Stimulated activated CD4-positive, alpha-beta T cell treated with anti-CD3 and anti-CD28 coated beads, Interleukin-1b, Interleukin-23, amount 100 ng/mL, for 24 hours (primary cell): ENCODE measurements around the gene GRHL3.

Source experiments
- DNase-seq, 4 experiments: peaks; one replicate each; pipeline ENCODE4 v3.0.0-alpha.2; 2020; ENCODE audit warnings: low read depth in 4 of 4, low spot score in 1 of 4

The GRHL3 gene

DNA sequence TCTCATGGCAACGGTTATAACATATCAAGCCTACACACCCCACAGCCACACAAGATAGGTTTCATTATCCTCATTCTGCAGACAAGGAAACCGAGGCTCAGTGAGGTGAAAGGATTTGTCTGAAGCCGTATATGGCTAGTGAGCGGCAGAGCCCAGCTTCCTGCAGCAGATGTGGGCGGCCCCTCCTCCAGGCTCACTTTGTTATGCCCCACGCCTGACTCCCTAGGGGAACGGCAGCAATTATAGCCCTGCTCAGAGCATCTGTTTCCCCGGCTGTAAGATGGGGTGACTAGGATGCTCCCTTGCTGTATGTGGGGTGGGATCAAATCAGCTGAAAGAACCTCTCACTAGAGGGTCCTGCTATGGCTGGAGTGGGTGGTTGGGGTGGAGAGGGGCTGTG, 22.1 kb downstream of the GRHL3 start:
- no peak for DNase-seq

DNA sequence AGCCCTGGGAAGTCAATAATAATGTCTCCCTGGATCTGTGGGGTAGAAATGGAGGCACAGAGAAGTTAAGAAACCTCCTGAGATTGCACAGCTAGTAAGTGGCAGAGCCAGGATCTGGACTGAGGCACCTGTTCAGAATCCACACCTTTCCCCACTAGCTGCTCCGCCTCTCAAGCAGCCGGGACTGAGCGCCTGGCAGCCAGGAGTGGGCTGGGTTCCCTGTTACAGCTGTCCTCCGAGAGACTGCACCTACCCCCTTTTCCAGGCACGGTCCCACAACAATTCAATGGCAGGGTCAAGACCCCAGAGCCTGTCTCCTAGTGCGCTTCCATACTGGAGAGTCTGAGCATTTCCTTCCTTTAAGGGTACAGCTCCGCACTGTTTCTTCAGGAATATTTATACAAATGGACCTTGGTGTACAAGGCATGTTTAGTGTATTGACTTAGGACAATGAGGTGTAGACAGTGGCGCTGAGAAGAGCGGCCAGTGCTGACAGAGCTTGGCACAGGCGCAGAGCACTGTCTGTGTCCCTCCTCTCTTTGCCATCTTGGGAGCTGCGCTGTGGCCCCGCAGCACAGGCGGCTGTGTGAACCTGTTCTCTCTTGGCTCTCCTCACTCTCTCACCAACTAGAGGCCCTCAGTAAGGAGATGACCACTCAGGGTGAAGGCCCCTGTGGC, 24.4 kb downstream of the GRHL3 start:
- DNase-seq = no peak

DNA sequence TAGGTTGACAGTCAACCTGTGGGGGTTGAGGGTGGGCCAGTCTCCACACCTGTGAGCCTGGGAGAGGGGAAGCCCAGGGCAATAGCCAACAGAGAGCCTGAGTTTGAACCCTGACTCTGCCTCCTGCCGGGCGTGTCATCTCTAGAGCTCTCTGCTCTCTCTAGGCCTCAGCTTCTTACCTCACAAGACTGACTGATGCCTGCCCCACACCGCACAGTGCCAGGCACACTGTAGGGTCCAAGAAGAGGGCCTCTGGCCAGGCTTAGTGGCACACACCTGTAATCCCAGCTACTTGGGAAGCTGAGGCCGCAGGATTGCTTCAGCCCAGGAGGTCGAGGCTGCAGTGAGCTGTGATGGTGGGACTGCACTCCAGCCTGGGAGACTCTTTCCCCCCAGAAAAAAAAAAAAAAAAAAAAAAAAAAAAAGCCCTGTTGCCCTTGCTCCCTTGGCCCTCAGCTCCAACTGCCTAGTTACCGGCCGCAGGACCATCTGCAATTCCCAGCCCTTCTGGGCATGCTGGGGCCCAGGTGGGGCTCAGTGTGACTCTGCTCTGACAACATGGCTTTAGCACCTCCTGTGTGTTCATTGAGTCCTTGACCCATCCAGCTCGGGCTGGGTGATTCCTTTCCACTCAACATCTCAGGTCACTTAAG, 25.1 kb downstream of the GRHL3 start:
- DNase-seq = no peak

DNA sequence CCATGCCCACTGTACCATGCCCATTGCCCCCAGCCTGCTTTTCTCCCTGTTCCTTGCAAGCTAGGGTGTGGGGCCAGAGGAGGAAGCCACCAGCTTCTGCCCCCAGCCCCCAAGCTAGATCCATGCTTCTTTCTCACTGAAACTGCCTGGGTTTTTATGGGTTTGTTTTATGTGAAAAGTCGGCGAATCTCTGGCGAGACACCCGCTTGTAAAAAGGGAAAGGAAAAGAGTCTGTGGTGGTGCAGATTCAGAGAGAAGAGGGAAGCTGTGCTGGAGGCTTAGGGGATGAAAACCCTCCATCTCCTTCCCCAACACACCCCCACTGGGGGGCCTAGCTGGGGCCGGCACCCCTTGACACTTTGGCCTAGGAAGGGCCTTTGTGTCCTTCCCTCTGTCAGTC, 26.2 kb downstream of the GRHL3 start:
- no peak for DNase-seq

DNA sequence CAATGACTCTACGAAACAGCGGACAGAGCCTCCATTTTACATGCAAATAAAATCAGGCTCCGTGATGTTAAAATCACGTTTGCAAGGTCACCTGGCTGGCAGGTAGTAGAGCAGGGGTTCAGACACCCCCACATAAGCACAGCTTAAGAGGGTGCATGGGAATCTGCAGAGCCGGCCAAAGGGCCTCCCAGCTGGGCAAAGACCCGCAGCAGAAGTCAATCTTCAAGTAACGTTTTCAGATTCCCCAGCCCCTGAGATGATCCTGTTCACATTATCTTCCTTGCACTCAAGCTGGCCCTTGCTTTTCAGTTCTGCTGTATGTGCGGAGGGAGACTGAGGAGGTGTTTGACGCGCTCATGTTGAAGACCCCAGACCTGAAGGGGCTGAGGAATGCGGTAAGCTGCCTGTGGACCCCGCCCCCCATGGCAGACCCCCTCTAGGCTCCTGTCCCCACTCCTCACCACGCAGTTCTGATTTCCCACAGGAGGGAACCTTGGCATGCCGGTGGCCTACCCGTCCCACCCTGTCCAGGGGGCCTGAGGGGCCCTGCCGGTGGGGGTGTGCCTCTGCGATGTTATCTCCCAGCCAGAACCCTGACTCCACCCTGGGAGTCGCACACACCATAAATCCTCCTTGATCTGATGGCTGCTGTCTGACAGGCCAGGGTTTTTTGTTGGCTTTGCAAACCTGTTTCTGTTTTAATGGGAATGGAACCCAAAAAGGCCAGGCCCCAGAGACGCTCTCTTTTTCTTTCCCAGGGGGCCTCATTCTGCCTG, 28.2 kb downstream of the GRHL3 start:
- DNase-seq = no peak

DNA sequence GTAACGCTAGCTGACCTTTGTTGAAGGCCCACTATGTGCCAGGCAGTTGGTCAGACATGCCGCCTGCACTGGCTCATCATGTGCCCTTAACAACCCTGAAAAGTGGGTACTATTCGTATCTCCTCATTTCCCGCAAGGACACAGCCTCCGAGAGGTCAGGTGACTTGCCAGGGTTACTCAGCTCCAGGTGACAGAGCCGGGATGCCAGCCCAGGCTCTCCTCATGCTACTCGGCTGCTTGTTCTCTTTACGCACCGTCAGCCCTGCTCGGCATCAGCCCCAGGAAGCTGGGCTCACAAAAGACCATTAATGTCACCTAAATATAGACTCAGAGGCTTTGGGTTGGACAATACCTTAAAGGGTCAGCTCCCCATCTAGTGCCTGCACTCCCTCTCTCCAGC, 29.0 kb downstream of the GRHL3 start:
- DNase-seq = no peak

DNA sequence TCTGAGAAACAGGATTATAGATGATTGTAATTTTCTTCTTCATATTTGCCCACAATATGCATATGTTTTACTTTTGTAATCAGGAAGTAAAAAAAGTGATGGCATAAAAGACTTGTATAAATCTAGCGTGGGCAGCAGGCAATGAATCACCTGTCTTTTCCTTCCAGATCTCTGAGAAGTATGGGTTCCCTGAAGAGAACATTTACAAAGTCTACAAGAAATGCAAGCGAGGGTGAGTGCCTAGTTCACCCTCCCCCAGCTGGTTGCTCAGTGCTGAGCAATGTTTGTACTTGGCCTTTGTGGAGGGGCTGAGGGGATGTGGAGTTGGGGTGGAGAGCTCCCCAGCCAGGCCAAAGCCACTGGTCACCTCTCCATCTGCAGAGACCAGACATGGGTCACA, 30.7 kb downstream of the GRHL3 start:
- peak in 1 of 4 experiments; percentile 25 for DNase-seq

DNA sequence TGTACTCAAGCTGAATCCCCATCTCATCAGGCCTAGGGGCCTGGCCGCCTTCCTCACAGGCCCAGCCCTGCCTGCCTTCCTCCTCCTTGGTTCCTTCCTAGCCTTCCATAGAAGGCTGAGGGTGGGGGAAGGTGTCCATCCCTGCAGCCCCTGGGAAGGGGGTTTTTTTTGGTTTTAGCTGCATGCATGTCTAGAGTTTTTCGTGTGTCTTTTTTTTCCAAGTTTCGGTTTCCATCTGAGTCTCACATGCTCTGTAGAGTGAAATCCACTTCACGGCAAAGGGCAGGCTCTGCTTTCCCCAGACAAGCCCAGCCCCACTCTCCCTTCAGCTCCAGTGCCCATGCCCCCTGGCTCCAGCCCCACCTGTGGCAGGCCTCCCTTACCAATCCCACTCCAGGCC, 32.1 kb downstream of the GRHL3 start:
- no peak for DNase-seq

DNA sequence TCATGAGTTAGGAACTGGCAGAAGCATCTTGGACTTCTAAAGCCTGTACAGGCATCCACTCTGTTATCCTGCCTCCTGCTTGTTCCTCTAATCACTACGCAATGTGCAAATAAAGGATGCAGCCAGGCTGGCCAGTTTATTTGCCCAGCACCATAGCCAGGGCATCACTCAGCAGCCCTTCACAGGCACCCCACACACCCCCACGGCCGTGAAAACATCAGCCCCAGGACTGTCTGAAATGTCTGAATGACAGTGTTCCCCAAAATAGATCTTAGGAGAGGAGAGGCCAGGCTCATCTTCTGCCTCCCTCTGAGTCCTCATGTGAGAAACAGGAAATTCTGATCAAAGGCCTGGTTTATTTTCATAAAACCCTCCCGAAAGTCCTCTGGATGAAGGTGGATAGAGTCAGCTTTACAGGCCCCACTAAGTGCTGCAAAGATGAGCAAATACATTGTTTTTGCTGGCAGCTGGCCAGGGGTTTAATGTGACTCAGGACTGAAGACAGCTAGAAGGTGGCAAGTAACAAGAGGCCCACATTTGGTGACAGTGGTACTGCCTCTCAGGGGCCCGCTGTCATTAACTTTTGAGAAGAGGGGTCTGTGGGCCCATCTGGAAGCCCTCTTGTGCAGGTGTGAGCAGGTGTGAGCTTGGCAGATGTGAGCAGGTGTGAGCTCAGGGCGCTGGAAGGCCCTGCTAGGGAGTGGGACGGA, 32.9 kb downstream of the GRHL3 start:
- DNase-seq = peak; percentile 15 to 66 (median 48)

DNA sequence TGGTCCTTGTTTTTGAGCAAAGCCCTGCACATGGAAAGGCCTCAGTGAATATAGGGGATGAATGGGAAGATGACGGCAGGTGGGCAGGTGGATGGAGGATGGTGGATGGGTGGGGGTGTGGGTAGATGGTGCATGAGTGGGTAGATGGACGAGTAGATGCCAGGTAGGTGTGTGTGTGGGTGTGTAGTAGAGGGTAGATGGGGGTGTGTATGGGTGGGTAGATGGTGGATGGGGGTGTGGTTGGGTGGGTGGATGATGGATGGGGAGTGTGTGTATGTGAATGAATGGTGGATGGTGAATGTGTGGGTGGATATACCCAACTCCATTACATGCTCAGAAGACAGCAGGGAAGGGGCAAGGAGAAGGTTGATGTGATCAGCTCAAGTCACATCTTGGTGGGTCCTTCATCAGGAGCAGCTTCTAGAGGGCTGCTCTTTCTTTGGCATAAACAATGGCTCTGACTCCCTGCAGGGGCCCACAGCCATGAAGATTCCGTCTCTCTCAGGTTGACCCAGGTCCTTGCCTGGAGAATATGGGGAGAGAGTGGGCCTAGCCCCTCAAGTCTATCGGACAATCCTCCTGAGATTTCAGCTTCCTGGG, 34.2 kb downstream of the GRHL3 start:
- DNase-seq = no peak

DNA sequence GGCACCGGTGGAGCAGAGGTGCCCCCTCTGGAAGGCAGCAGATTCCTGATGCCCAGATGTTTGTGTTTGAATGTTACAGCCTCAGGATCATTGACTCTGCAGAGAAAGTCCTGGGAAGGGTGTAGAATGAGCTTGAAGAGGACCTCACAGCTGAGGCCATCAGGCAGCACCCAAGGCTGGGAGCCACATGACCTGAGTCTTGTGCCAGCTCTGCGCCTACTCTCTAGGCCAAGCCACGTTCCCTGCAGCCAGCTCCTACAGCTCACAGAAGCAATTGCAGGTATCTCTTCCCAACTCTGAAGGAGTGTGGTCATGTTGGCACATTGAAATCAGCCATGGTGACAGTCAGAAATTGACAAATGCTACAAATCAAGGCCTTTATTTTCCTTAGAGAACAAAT, 36.3 kb downstream of the GRHL3 start:
- DNase-seq = no peak

DNA sequence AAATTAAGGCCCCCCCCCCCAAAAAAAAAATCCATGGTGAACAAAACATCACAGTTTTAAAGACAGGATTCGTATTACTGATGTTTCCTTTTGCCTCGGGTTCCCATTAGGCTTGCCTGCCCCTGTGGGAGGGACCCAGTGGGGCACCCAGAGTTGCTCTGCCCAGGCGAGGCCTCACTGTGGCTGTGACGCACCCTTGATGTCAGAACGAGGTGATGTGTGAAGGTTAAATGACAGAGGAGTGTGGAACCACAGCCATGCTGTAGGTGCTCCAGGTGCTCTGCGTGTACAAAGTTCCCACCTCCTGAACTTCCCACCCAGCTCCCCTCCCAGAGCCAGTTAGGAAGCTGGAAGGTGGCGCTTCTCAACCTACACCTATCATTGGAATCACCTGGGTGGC, 37.9 kb downstream of the GRHL3 start:
- no peak for DNase-seq

DNA sequence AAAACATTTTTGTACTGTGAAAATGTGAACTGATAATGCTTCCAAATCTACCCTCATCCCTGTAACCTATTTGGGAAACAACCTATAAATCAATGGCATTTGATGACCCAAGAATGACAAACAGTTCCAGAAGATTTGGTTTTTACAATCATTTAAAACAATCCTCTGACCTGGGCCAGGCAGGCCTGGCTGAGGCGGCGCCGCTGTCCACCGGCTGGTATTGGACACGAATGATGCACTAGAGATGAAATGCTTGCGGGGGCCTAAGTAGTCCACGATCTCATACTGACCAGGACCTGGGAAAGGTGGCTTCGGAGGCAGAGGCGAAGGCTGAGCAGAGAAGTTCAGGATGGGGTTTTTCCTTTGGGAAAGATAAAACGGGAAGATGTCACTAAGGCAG, 41.5 kb downstream of the GRHL3 start:
- no peak for DNase-seq

DNA sequence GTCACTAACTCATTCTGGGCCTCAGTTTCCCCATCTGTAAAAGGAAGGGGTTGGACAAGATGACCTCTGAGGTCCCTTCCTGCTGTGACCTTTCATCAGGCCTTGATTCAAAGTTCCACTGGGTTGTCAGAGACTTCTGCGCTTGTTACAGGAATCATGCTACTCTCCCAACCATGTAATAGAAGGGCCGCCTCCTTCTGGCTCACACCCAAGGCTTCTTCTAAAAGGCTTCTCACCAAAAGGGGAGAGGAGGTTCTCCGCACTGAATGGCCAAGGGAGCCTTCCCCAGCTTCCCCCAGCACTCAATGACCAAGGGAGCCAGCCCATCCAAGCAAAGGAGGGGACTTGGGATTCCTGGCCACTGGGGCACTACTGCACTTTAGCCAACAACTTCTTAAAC, 42.7 kb downstream of the GRHL3 start:
- DNase-seq = no peak

DNA sequence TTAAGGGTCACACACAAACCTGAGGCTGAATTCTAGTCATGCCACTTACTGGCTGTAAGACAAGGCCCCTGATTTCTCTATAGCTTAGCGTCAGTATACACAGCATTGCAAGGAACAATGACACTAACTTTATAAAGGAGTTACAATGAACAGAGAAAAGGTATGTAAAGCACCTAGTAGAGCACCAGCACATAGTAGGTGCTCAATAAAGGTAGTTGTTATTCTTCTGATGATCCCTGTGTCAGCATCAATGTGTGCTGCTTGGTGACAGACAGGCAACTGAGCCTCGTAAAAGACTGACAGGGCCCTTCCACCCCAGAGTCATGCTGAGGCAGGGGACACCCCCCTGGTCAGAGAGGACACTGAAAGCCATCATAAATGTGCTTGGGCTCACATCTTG, 43.2 kb downstream of the GRHL3 start:
- DNase-seq = no peak

DNA sequence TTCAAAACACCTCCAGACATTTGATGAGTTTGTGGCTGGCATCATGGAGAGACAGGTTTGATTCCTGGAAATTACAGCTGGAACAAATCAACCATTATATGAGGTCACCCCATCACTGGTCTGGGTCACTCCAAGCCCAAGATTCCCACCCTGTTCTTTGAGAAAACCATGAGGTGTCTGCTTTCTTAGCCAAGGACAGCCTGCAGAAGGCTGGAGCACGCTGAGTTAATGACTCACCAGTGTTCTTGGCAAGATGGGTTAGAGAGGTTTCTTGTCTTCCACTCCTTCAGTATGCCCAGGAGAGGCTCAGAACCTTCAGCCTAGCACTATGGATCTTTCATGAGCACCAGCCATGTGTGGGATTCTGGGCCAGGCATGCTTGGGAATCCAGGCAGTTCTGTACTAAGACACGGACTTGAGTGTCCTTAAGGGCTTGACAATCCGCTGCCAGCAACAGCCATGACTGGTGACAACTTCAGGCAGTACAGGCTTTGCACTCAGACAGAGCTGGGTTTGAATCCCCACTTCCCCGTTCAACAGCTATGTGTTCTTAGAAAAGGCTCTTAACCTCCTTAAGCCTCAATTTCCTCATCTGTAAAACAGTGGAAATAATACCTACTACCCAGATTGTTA, 43.9 kb downstream of the GRHL3 start:
- no peak for DNase-seq

DNA sequence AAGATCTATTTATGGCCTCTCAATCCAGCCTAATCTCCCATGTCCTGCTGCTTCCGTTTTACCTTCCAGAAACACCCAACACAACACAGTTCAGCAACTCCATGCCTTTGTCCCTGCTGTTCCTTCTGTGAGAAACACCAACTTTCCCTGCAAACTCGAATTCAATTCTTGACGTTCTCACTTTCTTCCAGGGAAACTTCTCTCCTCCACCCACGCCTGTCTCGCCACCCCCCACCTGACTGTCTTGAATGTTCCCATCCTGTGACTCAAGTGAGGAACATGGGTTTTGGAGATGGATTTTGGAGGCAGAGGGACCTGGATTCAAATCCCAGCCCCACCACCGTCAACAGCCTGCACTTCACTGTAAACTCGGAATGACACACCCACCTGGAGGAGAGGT, 44.8 kb downstream of the GRHL3 start:
- DNase-seq = no peak

DNA sequence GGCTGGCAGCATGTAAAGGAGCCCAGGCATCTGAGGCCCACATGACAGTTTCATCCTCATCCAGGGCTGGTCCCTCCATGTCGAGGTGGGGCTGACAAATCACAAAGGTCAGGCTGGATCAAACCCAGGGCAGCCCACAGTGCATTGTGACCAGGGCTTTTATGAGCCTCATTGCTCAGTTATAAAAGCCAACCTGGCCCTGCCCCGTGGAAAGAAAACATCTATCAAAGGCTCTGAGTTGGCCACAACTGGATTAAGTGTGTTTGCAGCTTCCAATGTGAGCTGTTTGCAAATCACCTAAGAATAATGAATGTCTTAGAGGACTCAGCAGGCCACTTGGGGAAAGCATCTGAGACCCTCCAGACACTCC, 45.4 kb downstream of the GRHL3 start:
- no peak for DNase-seq

DNA sequence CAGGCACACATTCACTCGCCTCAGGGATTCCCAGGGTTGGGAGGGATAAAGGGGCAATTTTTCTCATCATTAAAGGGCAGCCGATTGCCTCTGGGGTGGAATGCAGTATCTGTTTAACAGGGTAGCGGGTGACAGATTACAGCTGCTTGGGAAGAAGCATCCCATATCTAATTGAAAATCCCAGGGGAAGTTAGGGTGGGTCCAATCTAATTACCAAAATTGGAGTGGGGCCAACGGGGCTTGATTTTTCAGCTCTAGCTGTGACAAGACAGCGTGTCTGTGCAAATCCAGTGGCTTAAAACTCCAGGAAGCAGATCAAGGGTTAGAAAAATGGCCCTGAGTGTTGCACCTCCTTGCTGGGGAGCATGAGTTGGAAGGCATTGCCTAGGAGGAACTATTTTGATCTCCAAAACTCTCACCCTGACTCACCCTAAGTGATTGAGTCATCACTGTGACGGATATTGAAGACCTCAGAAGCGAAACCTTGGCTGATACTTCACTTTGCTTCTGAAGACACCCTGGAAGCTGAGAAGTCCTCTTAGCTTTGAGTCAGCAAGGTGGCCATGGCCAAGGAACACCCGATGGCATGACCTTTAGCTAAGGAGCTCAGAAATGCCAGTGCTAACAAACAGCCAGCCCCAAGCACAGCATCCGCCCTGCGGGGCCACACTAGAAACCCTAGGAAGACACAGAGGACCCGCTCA, 46.0 kb downstream of the GRHL3 start:
- no peak for DNase-seq

DNA sequence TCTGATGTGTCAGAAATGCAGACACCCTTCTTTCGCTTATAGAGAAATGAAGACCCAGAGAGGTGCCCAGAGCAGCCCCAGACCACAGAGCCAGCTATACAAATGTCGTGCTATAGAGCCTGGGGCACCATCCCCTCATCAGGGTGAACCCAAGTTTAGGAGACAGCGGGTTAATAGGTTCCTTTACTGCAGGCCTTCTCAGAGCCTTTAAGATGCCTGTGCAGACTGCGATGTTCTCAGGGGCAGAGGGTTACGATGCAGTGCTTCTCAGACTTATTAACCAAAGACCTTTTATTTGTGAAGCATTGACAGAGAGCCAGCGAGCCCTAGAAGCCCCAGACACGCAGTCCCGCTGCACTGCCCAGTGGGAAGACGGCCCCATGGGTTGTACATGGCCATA, 47.5 kb downstream of the GRHL3 start:
- no peak for DNase-seq
